Mammary epithelial cell (primary cell): ENCODE data around the gene FGFR1OP2.

Source experiments
- CTCF ChIP-seq, 2 donors: IDR thresholded peaks in 1 of 2; conservative IDR thresholded peaks in 1 of 2; 2 replicates each; pipeline ENCODE4 v1.5.1; 2011 to 2012; ENCODE audit warnings: inconsistent platforms in 2 of 2, low read length in 2 of 2, mild to moderate bottlenecking in 2 of 2, control low read depth in 1 of 2, low read depth in 1 of 2; ENCODE audit not compliant: insufficient read depth in 1 of 2; ENCODE audit errors: extremely low read depth in 1 of 2
- EZH2 ChIP-seq: IDR thresholded peaks from 2 replicates; pipeline ENCODE4 v1.6.1; 2012; ENCODE audit warnings: low read length, inconsistent platforms, borderline replicate concordance

DNA sequence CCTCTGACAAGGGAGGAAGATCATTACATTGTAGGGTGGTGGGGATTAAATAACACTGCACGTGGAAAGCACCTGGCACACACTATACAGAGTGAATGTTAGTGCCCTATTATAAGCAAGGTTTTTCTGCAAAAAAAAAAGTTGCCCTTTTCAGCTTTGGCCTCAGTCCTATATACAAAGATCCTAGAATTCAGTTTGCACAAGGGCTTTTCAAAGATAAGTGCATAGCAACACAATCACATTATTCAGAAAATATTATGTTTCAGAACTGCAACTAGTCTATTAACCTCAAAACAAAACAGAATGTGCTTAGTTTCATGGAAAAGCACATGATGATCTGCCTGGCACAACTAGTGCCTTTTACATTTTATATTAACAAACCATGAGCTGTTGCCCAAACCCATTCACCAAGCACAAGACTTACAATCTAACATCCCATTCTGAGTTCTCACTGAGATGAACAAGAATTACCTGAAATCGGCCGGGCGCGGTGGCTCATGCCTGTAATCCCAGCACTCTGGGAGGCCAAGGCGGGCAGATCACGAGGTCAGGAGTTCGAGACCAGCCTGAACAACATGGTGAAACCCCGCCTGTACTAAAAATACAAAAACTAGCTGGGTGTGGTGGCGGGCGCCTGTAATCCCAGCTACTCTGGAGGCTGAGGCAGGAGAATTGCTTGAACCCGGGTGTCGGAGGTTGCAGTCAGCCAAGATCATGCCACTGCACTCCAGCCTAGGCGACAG lies 74.1 kb downstream of the FGFR1OP2 start:
- TF ChIP-seq CTCF (conservative IDR thresholded peaks at IDR 0.05 in 1 of 2, IDR thresholded peaks at IDR 0.05 in 1 of 2; ENCODE audit: extremely low read depth in 1 of 2, insufficient read depth in 1 of 2, low read depth in 1 of 2, low read length in 2 of 2) = no peak
- no peak for TF ChIP-seq EZH2
